Small intestine (tissue), 7 donors: ENCODE measurements around the gene SLC22A17. TPM values are rescaled to one million over a fixed set of nuclear protein-coding genes. Genes with fewer than 3 reads are reported as not detected.
"Not testable (repeated sequence)": the region's sequence is repeated elsewhere in the genome, so short reads cannot be mapped to it uniquely, and the experiment has no call there.

Source experiments
- DNase-seq, 2 donors: peaks; one replicate each; pipeline versions ENCODE4 v3.0.0 to v3.0.0-alpha.2; 2013
- FAIRE-seq: peaks from 2 replicates; lab custom pipeline; 2012; peaks lifted over from hg19 to GRCh38; lab: Jason Lieb, UNC
- H3K27ac ChIP-seq, 3 donors: one replicate each; pipeline ENCODE4 v1.5.1; 2013; ENCODE audit warnings: low read length in 2 of 3, mild to moderate bottlenecking in 2 of 3, control low read depth in 1 of 3, inconsistent platforms in 1 of 3, low read depth in 1 of 3, moderate library complexity in 1 of 3
- H3K27me3 ChIP-seq, 3 donors: one replicate each; pipeline ENCODE4 v1.6.1; 2013; ENCODE audit warnings: low read length in 3 of 3, inconsistent platforms in 1 of 3; ENCODE audit not compliant: control insufficient read depth in 3 of 3, insufficient read depth in 3 of 3
- H3K36me3 ChIP-seq, 3 donors: one replicate each; pipeline ENCODE4 v1.6.1; 2013; ENCODE audit warnings: low read length in 3 of 3, inconsistent platforms in 1 of 3, low read depth in 1 of 3, mild to moderate bottlenecking in 1 of 3, moderate library complexity in 1 of 3; ENCODE audit not compliant: control insufficient read depth in 3 of 3, insufficient read depth in 2 of 3
- H3K4me1 ChIP-seq, 3 donors: one replicate each; pipeline ENCODE4 v1.6.1; 2013; ENCODE audit warnings: low read length in 2 of 3, inconsistent platforms in 1 of 3, low read depth in 1 of 3, mild to moderate bottlenecking in 1 of 3, moderate library complexity in 1 of 3; ENCODE audit not compliant: control insufficient read depth in 3 of 3, insufficient read depth in 2 of 3
- H3K4me3 ChIP-seq, 3 donors: one replicate each; pipeline ENCODE4 v1.5.1; 2013; ENCODE audit warnings: low read length in 3 of 3, control low read depth in 1 of 3, inconsistent platforms in 1 of 3, low read depth in 1 of 3, mild to moderate bottlenecking in 1 of 3, moderate library complexity in 1 of 3
- H3K9me3 ChIP-seq, 2 donors: one replicate each; pipeline ENCODE4 v1.6.1; 2013; ENCODE audit warnings: low read depth in 1 of 2, low read length in 1 of 2; ENCODE audit not compliant: control insufficient read depth in 2 of 2, insufficient read depth in 1 of 2
- WGBS, 3 donors: extraction: QIAGEN DNeasy Blood & Tissue Kit; methylation state at CpG; one replicate each; pipeline ENCODE4 v1.1.7; 2013; 5-methylcytosine and 5-hydroxymethylcytosine counted together
- polyA plus RNA-seq, 4 donors: library from polyadenylated mRNA; stranded (reverse) in 3 of 4; unstranded in 1 of 4; fragments of 200-250 nt in 3 of 4; fragments of 120-200 nt in 1 of 4; gene quantifications; one replicate each; pipeline versions ENCODE4 v1.2.1 to v1.2.3, GENCODE V29; 2013
- donor health status: healthy with polysubstance abuse.
- donor health status: control.
- donor health status: control.
- donor health status: Bipolar disorder and iron deficiency.
- donor health status: healthy.

SLC22A17 gene
- polyA plus RNA-seq, 4 donors: 0.67 to 36.3 (median 7.4) TPM

- no peaks in the 10 kb centered on the region for H3K27me3 ChIP-seq
- FAIRE-seq (no peak), DNase-seq (no peak)
- H3K9me3 ChIP-seq: no peaks in the 10 kb centered on the region
- WGBS, 3 donors: 78 to 80% (median 79%) methylated on average over 13 of the region's 13 CpGs
- peaks cover 2 to 7% (median 3%) of the 10 kb centered on the region in 3 donors for H3K4me1 ChIP-seq
- H3K27ac ChIP-seq: no peak overlapping the region
- H3K36me3 ChIP-seq: peaks cover 14 to 22% (median 16%) of the 10 kb centered on the region in 3 donors
- no peak overlapping the region for H3K4me3 ChIP-seq
Measured at GRCh38 chr14:23326491-23327332, 26.0 kb downstream of the SLC22A17 start.

GRCh38 chr14:23325746-23326145, 26.9 kb downstream of the SLC22A17 start:
- not testable (repeated sequence) for H3K27ac ChIP-seq, H3K4me3 ChIP-seq, H3K9me3 ChIP-seq, DNase-seq, FAIRE-seq, H3K4me1 ChIP-seq, H3K27me3 ChIP-seq
- 89 to 94% (median 92%) methylated on average over 5 of the region's 5 CpGs for WGBS, 3 donors
- H3K36me3 ChIP-seq: peaks cover 14 to 22% (median 16%) of the 10 kb centered on the region in 3 donors

DNA sequence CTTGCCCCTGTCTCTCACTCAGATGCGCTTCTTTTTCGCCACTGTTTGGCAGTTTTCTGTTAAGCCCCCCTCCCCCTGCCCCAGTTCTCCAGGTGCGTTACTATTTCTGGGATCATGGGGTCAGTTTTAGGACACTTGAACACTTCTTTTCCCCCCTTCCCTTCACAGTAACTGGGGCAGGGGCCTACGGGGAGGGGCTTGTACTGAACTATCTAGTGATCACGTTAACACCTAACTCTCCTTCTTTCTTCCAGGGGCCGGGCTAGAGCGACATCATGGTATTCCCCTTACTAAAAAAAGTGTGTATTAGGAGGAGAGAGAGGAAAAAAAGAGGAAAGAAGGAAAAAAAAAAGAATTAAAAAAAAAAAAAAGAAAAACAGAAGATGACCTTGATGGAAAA, 27.7 kb downstream of the SLC22A17 start:
- Histone ChIP-seq H3K4me3 (no peak overlapping the region), H3K27me3 (no peaks in the 10 kb centered on the region), H3K36me3 (peaks cover 14 to 28% (median 16%) of the 10 kb centered on the region in 3 donors), H3K9me3 (peaks cover 2% of the 10 kb centered on the region in 2 donors), H3K27ac (no peak overlapping the region), H3K4me1 (peaks cover 2 to 14% (median 3%) of the 10 kb centered on the region in 3 donors)
- 87 to 92% (median 88%) methylated on average over 7 of the region's 7 CpGs for WGBS, 3 donors
- FAIRE-seq (no peak), DNase-seq (no peak)

- 89 to 94% (median 91%) methylated on average over 2 of the region's 2 CpGs for WGBS, 3 donors
- H3K4me1 ChIP-seq: peaks cover 2 to 15% (median 3%) of the 10 kb centered on the region in 3 donors
- no peaks in the 10 kb centered on the region for H3K27me3 ChIP-seq
- peaks cover 14 to 29% (median 16%) of the 10 kb centered on the region in 3 donors for H3K36me3 ChIP-seq
- H3K9me3 ChIP-seq: peaks cover 2 to 3% of the 10 kb centered on the region in 2 donors
- FAIRE-seq (no peak), DNase-seq (no peak)
- H3K4me3 ChIP-seq: no peak overlapping the region
- H3K27ac ChIP-seq: no peak overlapping the region
Measured at GRCh38 chr14:23324455-23324846, 28.2 kb downstream of the SLC22A17 start.

GRCh38 chr14:23323838-23324454, 28.7 kb downstream of the SLC22A17 start:
- H3K4me3 ChIP-seq: no peak overlapping the region
- H3K4me1 ChIP-seq: peaks cover 2 to 15% (median 3%) of the 10 kb centered on the region in 3 donors
- DNase-seq (no peak), FAIRE-seq (no peak)
- H3K27ac ChIP-seq: no peak overlapping the region
- no peaks in the 10 kb centered on the region for H3K27me3 ChIP-seq
- 83 to 85% (median 84%) methylated on average over 18 of the region's 18 CpGs for WGBS, 3 donors
- peaks cover 14 to 32% (median 16%) of the 10 kb centered on the region in 3 donors for H3K36me3 ChIP-seq
- H3K9me3 ChIP-seq: peaks cover 2 to 3% of the 10 kb centered on the region in 2 donors

DNA sequence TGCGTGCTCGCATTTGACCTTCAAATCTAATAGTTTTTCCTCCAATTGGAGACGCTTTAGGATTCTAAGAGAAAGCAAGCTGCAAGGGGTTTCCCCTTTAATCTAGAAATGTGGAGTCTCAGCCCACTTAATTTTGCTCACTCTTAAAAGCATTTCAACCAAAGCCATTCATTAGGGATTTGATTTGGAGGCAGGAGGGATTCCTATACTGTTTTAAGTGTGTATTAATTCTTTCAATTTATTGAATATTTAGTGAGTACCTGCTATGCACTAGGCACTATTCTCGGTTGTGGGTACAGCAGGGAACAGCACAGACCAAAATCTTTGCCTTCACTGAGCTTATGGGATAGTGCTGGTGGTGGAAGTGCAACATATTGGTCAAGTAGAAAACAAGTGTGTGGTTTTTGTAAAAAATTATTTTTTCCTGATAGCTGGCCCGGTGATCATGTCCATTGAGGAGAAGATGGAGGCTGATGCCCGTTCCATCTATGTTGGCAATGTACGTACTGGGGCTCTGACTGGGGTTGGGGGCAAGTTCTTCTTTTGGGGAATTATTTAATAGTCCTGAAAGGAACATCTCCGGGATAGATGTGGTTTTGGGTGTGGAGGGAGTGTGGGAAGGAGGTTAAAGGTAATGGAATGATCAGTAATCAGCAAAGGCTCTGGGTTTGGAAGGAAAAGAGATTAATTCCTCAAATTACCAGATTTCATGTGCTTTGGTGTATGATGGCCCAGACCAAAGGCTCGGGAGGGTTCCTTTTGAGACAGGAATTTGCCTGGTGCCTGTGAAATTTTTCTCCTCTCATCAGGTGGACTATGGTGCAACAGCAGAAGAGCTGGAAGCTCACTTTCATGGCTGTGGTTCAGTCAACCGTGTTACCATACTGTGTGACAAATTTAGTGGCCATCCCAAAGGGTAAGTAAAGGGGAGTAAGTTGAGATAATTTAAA, 29.8 kb downstream of the SLC22A17 start:
- H3K4me1 ChIP-seq: peaks cover 2 to 15% (median 3%) of the 10 kb centered on the region in 3 donors
- FAIRE-seq: no peak
- peaks cover 14 to 32% (median 16%) of the 10 kb centered on the region in 3 donors for H3K36me3 ChIP-seq
- H3K27ac ChIP-seq: peak overlapping the region in 2 of 3 donors; percentile 91 to 94
- H3K27me3 ChIP-seq: no peaks in the 10 kb centered on the region
- DNase-seq: no peak
- peaks cover 2 to 3% of the 10 kb centered on the region in 2 donors for H3K9me3 ChIP-seq
- peak overlapping the region in 2 of 3 donors; percentile 64 to 71 for H3K4me3 ChIP-seq
- 34 to 44% (median 39%) methylated on average over 10 of the region's 10 CpGs for WGBS, 3 donors

DNA sequence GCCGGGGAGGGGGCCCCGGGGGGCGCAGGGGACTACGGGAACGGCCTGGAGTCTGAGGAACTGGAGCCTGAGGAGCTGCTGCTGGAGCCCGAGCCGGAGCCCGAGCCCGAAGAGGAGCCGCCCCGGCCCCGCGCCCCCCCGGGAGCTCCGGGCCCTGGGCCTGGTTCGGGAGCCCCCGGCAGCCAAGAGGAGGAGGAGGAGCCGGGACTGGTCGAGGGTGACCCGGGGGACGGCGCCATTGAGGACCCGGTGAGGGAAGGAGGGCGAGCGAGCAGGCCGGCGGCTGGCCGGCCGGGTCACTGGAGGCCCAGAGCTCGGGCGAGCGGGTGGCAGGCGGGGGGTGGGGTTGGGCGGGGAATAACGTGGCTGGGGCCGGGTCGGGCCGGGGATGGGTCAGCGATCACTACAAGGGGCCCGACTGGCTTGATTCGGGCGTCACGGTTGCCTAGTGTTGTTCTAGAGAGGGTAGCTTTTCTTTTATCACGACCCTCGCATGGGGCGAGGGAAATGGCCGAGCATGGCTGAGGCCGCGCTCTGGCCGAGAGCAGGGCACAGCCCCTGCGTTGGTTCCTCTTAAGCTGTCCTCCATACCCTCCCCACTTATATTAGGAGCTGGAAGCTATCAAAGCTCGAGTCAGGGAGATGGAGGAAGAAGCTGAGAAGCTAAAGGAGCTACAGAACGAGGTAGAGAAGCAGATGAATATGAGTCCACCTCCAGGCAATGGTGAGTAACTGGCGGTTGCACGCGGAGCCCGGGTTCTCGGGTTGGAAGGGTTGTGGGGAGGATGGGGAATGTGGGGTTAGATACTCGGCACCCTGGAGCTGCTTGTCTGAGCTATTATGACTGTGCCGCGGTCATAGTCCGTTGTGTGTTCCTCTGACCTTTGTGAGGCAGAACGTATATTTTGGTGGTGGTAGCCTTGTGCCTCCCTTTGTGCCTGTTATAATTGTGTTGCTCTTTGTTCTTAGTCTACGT, 30.8 kb downstream of the SLC22A17 start:
- Histone ChIP-seq H3K27ac (peak overlapping the region; percentile 79 to 94 (median 91)), H3K27me3 (no peaks in the 10 kb centered on the region), H3K4me1 (peaks cover 2 to 15% (median 3%) of the 10 kb centered on the region in 3 donors), H3K9me3 (peaks cover 2 to 3% of the 10 kb centered on the region in 2 donors), H3K36me3 (peaks cover 14 to 37% (median 16%) of the 10 kb centered on the region in 3 donors), H3K4me3 (peak overlapping the region; percentile 64 to 99 (median 71))
- 0 to 1% (median 0%) methylated on average over 46 to 64 of the region's 64 CpGs for WGBS, 3 donors
- FAIRE-seq: no peak
- DNase-seq: peak; percentile 72 to 80
